K562 (cell line): ENCODE results near the gene LTA. TPM values are rescaled to one million over a fixed set of nuclear protein-coding genes. Genes with fewer than 3 reads are reported as not detected.
A peak's percentile ranks its signal among the peaks of the same experiment; 100 is the strongest.

Source experiments
- BCOR ChIP-seq: fragments of 450-650 bp; IDR thresholded peaks from 2 replicates; pipeline ENCODE4 v1.6.1; 2016
- CAMTA2 ChIP-seq: fragments of 250-450 bp; sonication (Bioruptor Pico); conservative IDR thresholded peaks from 2 replicates; pipeline ENCODE4 v1.5.1; 2022
- CSDE1 ChIP-seq, 2 experiments: fragments of 450-650 bp; IDR thresholded peaks; 2 replicates each; pipeline ENCODE4 v1.6.1; 2016; ENCODE audit warnings: mild to moderate bottlenecking in 1 of 2
- HNRNPUL1 ChIP-seq: fragments of 200-400 bp; formaldehyde crosslinking; IDR thresholded peaks from 2 replicates; pipeline ENCODE4 v1.6.1; 2017; ENCODE audit warnings: low read length
- LARP7 ChIP-seq: fragments of 450-650 bp; IDR thresholded peaks from 2 replicates; pipeline ENCODE4 v1.6.1; 2016
- NR2F6 ChIP-seq: fragments of 450-650 bp; formaldehyde crosslinking; IDR thresholded peaks from 2 replicates; pipeline ENCODE4 v1.4.0; 2020; ENCODE audit warnings: mild to moderate bottlenecking
- POLR2A ChIP-seq: fragments of 450-650 bp; conservative IDR thresholded peaks from 2 replicates; pipeline ENCODE4 v1.6.1; 2016
- POLR2G ChIP-seq: fragments of 200-400 bp; formaldehyde crosslinking; IDR thresholded peaks from 2 replicates; pipeline ENCODE4 v1.6.1; 2017; ENCODE audit warnings: low read depth, mild to moderate bottlenecking, antibody characterized with exemption, low read length, moderate library complexity
- POLR2H ChIP-seq: IDR thresholded peaks from 2 replicates; pipeline ENCODE4 v1.6.1; 2016; ENCODE audit warnings: missing genetic modification characterization, low read depth, mild to moderate bottlenecking, control low read depth, missing compliant biosample characterization, moderate library complexity
- POLR3A ChIP-seq: IDR thresholded peaks from 2 replicates; pipeline ENCODE4 v1.6.1; 2011; ENCODE audit warnings: borderline replicate concordance, mild to moderate bottlenecking, moderate library complexity; ENCODE audit not compliant: insufficient read length, insufficient read depth; ENCODE audit errors: extremely low read depth
- ZNF23 ChIP-seq: fragments of 250-450 bp; sonication (Bioruptor Pico); IDR thresholded peaks from 2 replicates; pipeline ENCODE4 v1.4.0; 2020; ENCODE audit warnings: mild to moderate bottlenecking
- ZNF347 ChIP-seq: fragments of 450-650 bp; formaldehyde crosslinking; IDR thresholded peaks from 2 replicates; pipeline ENCODE4 v1.4.0; 2020; ENCODE audit warnings: low read depth, mild to moderate bottlenecking, moderate library complexity
- ZZZ3 ChIP-seq: fragments of 450-650 bp; IDR thresholded peaks from 2 replicates; pipeline ENCODE4 v1.6.1; 2016; ENCODE audit warnings: antibody characterized with exemption, mild to moderate bottlenecking, moderate library complexity
- polyA plus RNA-seq, 8 experiments: library from polyadenylated mRNA; depleted of rRNA in 4 of 8; stranded (reverse) in 5 of 8; unstranded in 3 of 8; fragments of >200 nt; fragmentation: Nextera tagmentation in 2 of 8; fragmentation: Illumina TruSeq in 1 of 8; extraction: Ambion mirVana in 2 of 8; extraction: Trizol in 1 of 8; gene quantifications; 2 replicates each; pipeline versions ENCODE4 v1.2.1 to v1.2.3, GENCODE V29; 2011 to 2014; ENCODE audit warnings: inconsistent platforms in 1 of 8, missing spikeins in 1 of 8
- total RNA-seq, 7 experiments: library from RNA; depleted of rRNA in 6 of 7; stranded (reverse); fragments of >200 nt in 6 of 7; fragmentation: Illumina TruSeq in 2 of 7; extraction: Trizol in 2 of 7; gene quantifications; 2 replicates each; pipeline versions ENCODE4 v1.2.1 to v1.2.3, GENCODE V29; 2011 to 2021; ENCODE audit warnings: low replicate concordance in 1 of 7
- TF ChIP-seq, protein P1 (sequence below): fragments of 250-450 bp; sonication (Bioruptor Pico); IDR thresholded peaks from 2 replicates; pipeline ENCODE4 v1.8.0; 2022; ENCODE audit warnings: inconsistent platforms, mild to moderate bottlenecking, moderate library complexity, borderline replicate concordance
- TF ChIP-seq, protein P2 (sequence below): fragments of 250-450 bp; sonication (Bioruptor Pico); IDR thresholded peaks from 2 replicates; pipeline ENCODE4 v1.8.0; 2022; ENCODE audit warnings: moderate library complexity, mild to moderate bottlenecking, inconsistent platforms
- TF ChIP-seq, protein P3 (sequence below): sonication (generic); formaldehyde crosslinking; IDR thresholded peaks from 2 replicates; pipeline ENCODE4 v1.8.1; 2023; ENCODE audit warnings: mild to moderate bottlenecking, missing genetic modification reagents
- TF ChIP-seq, protein P4 (sequence below): fragments of 200-800 bp; sonication (Bioruptor generic); IDR thresholded peaks from 2 replicates; pipeline ENCODE4 v1.6.1; 2017; ENCODE audit warnings: missing genetic modification characterization, missing compliant biosample characterization
- TF ChIP-seq, protein P5 (sequence below): fragments of 450-650 bp; formaldehyde crosslinking; IDR thresholded peaks from 2 replicates; pipeline ENCODE4 v1.4.0; 2020; ENCODE audit warnings: mild to moderate bottlenecking
- TF ChIP-seq, protein P6 (sequence below): fragments of 450-650 bp; IDR thresholded peaks from 2 replicates; pipeline ENCODE4 v1.6.1; 2016
- TF ChIP-seq, protein P7 (sequence below): fragments of 250-450 bp; sonication (Bioruptor Pico); IDR thresholded peaks from 2 replicates; pipeline ENCODE4 v1.5.0; 2022; ENCODE audit warnings: mild to moderate bottlenecking

The LTA gene
- total and polyA plus RNA-seq, 9 of the 15 experiments (the other 6 are each of a cell fraction or from before 2014, with no cell fraction given), result 0.80 TPM; not detected in 8

DNA sequence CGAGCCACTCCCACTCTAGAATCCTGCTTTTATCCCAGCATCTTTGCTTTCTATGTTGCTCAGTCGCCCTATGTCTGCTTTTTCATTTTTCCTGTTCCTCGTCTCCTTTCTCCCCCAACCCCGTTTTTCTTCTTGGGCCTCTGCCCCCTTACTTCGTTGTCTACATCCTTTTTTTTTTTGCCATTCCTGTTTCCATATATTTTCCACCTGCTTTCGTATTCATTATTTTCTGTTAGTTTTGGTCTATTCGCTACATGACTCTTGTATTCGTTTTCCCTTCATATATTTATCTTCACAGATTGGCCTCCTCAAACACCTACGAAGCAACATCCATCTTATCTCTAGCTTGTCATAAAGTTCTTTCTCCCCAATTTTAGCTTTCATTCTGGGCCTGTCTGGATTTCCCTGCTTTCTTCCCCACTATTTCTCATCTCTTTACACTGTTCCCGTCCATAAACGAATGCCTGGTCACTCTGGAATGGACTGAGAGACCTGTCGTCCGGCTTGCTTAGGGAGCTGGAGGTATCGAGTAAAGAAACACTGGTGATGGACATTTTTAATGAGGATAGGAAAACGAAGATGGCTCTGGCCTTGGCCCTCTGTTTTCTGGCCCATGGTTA, 49.3 kb downstream of the LTA start (continued):
- TF ChIP-seq ZZZ3, result no peak
- TF ChIP-seq, protein P1, sequence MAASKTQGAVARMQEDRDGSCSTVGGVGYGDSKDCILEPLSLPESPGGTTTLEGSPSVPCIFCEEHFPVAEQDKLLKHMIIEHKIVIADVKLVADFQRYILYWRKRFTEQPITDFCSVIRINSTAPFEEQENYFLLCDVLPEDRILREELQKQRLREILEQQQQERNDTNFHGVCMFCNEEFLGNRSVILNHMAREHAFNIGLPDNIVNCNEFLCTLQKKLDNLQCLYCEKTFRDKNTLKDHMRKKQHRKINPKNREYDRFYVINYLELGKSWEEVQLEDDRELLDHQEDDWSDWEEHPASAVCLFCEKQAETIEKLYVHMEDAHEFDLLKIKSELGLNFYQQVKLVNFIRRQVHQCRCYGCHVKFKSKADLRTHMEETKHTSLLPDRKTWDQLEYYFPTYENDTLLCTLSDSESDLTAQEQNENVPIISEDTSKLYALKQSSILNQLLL (CRISPR knock-in tag), result no peak
- TF ChIP-seq BCOR, result 0 out of 2 replicates have a peak, but pooled peaks have one; percentile 30
- TF ChIP-seq HNRNPUL1, result no peak
- no peak for TF ChIP-seq ZNF23 (CRISPR knock-in tag)
- no peak for TF ChIP-seq POLR2G
- no peak for TF ChIP-seq NR2F6 (CRISPR knock-in tag)
- no peak for TF ChIP-seq POLR2H (tag)
- TF ChIP-seq, protein P2, sequence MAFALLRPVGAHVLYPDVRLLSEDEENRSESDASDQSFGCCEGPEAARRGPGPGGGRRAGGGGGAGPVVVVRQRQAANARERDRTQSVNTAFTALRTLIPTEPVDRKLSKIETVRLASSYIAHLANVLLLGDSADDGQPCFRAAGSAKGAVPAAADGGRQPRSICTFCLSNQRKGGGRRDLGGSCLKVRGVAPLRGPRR (CRISPR knock-in tag), result no peak
- TF ChIP-seq LARP7, result peak; percentile 88
- TF ChIP-seq CSDE1 (IDR thresholded peaks at IDR 0.05), result peak in 1 of 2 experiments; percentile 39; a peak in 1 of 4 replicates
- TF ChIP-seq, protein P3, sequence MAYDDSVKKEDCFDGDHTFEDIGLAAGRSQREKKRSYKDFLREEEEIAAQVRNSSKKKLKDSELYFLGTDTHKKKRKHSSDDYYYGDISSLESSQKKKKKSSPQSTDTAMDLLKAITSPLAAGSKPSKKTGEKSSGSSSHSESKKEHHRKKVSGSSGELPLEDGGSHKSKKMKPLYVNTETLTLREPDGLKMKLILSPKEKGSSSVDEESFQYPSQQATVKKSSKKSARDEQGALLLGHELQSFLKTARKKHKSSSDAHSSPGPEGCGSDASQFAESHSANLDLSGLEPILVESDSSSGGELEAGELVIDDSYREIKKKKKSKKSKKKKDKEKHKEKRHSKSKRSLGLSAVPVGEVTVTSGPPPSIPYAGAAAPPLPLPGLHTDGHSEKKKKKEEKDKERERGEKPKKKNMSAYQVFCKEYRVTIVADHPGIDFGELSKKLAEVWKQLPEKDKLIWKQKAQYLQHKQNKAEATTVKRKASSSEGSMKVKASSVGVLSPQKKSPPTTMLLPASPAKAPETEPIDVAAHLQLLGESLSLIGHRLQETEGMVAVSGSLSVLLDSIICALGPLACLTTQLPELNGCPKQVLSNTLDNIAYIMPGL (CRISPR knock-in tag), result no peak
- TF ChIP-seq CAMTA2, result no peak
- TF ChIP-seq ZNF347, result no peak
- no peak for TF ChIP-seq POLR2A
- TF ChIP-seq, protein P4, sequence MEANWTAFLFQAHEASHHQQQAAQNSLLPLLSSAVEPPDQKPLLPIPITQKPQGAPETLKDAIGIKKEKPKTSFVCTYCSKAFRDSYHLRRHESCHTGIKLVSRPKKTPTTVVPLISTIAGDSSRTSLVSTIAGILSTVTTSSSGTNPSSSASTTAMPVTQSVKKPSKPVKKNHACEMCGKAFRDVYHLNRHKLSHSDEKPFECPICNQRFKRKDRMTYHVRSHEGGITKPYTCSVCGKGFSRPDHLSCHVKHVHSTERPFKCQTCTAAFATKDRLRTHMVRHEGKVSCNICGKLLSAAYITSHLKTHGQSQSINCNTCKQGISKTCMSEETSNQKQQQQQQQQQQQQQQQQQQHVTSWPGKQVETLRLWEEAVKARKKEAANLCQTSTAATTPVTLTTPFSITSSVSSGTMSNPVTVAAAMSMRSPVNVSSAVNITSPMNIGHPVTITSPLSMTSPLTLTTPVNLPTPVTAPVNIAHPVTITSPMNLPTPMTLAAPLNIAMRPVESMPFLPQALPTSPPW (CRISPR knock-in tag), result no peak
- TF ChIP-seq, protein P5, sequence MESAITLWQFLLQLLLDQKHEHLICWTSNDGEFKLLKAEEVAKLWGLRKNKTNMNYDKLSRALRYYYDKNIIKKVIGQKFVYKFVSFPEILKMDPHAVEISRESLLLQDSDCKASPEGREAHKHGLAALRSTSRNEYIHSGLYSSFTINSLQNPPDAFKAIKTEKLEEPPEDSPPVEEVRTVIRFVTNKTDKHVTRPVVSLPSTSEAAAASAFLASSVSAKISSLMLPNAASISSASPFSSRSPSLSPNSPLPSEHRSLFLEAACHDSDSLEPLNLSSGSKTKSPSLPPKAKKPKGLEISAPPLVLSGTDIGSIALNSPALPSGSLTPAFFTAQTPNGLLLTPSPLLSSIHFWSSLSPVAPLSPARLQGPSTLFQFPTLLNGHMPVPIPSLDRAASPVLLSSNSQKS, result no peak
- TF ChIP-seq POLR3A, result no peak
- TF ChIP-seq, protein P6, sequence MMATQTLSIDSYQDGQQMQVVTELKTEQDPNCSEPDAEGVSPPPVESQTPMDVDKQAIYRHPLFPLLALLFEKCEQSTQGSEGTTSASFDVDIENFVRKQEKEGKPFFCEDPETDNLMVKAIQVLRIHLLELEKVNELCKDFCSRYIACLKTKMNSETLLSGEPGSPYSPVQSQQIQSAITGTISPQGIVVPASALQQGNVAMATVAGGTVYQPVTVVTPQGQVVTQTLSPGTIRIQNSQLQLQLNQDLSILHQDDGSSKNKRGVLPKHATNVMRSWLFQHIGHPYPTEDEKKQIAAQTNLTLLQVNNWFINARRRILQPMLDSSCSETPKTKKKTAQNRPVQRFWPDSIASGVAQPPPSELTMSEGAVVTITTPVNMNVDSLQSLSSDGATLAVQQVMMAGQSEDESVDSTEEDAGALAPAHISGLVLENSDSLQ, result 0 out of 2 replicates have a peak, but pooled peaks have one; percentile 19
- TF ChIP-seq, protein P7, sequence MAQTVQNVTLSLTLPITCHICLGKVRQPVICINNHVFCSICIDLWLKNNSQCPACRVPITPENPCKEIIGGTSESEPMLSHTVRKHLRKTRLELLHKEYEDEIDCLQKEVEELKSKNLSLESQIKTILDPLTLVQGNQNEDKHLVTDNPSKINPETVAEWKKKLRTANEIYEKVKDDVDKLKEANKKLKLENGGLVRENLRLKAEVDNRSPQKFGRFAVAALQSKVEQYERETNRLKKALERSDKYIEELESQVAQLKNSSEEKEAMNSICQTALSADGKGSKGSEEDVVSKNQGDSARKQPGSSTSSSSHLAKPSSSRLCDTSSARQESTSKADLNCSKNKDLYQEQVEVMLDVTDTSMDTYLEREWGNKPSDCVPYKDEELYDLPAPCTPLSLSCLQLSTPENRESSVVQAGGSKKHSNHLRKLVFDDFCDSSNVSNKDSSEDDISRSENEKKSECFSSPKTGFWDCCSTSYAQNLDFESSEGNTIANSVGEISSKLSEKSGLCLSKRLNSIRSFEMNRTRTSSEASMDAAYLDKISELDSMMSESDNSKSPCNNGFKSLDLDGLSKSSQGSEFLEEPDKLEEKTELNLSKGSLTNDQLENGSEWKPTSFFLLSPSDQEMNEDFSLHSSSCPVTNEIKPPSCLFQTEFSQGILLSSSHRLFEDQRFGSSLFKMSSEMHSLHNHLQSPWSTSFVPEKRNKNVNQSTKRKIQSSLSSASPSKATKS (CRISPR knock-in tag), result no peak
